Measurements from ENCODE around the gene AURKA. TPM values are rescaled to one million over a fixed set of nuclear protein-coding genes. Genes with fewer than 3 reads are reported as not detected.

AURKA gene
- total RNA-seq, 1 experiment from 2014 or later: 139 TPM

GRCh38 chr20:56353356-56353755 is 38.7 kb downstream of the AURKA start:
- CTCF ChIA-PET: no interaction called here
- TF ChIP-seq EZH2 (IDR thresholded peaks at IDR 0.05; ENCODE audit: low read length, unreplicated experiment): no peak
- no peak for TF ChIP-seq CTCF (conservative IDR thresholded peaks at IDR 0.05; ENCODE audit: low read depth, low read length)
- TF ChIP-seq EZH2phosphoT487 (IDR thresholded peaks at IDR 0.05; ENCODE audit: borderline replicate concordance, low read length): no peak
- intact Hi-C loops (cut with micrococcal nuclease): no loop called here
- Histone ChIP-seq H3F3A (ENCODE audit: low read length, unreplicated experiment) (peaks cover 3% of the 10 kb centered on the region), H3K36me3 (ENCODE audit: low read depth, low read length) (no peaks in the 10 kb centered on the region), H3K79me2 (ENCODE audit: low read length) (no peaks in the 10 kb centered on the region), H3K4me3 (ENCODE audit: low read length) (no peak overlapping the region), H3K9me2 (replicated peaks; ENCODE audit: low read length) (no peaks in the 10 kb centered on the region), H3K4me1 (ENCODE audit: insufficient read depth, low read length) (peaks cover 8% of the 10 kb centered on the region), H3K9ac (ENCODE audit: low read length) (no peak overlapping the region), H3K4me2 (ENCODE audit: low read length) (no peak overlapping the region), H3K27me3 (ENCODE audit: low read length) (no peaks in the 10 kb centered on the region; the same call in 1 of the 2 replicates), H4K20me1 (ENCODE audit: low read length) (no peaks in the 10 kb centered on the region), H3K9me3 (ENCODE audit: low read length) (no peaks in the 10 kb centered on the region), H2AFZ (ENCODE audit: low read length) (no peak overlapping the region), H3K27ac (ENCODE audit: low read length) (no peak overlapping the region)
- POLR2A ChIA-PET (ENCODE audit: unreplicated experiment): no interaction called here
- ATAC-seq (no peak), DNase-seq (no peak)
- BruUV-seq (replicated peaks): no TSS peak

- Histone ChIP-seq H2AFZ (ENCODE audit: low read length) (no peak overlapping the region), H3K79me2 (ENCODE audit: low read length) (no peaks in the 10 kb centered on the region), H3K27ac (ENCODE audit: low read length) (no peak overlapping the region), H3K9ac (ENCODE audit: low read length) (no peak overlapping the region), H3K4me2 (ENCODE audit: low read length) (no peak overlapping the region), H3K4me3 (ENCODE audit: low read length) (no peak overlapping the region), H3K36me3 (ENCODE audit: low read depth, low read length) (no peaks in the 10 kb centered on the region), H3K9me2 (replicated peaks; ENCODE audit: low read length) (no peaks in the 10 kb centered on the region), H3K9me3 (ENCODE audit: low read length) (no peaks in the 10 kb centered on the region), H4K20me1 (ENCODE audit: low read length) (no peaks in the 10 kb centered on the region), H3K4me1 (ENCODE audit: insufficient read depth, low read length) (no peaks in the 10 kb centered on the region), H3F3A (ENCODE audit: low read length, unreplicated experiment) (no peaks in the 10 kb centered on the region), H3K27me3 (ENCODE audit: low read length) (peaks cover 4% of the 10 kb centered on the region; the same call in 1 of the 2 replicates)
- intact Hi-C loops (cut with micrococcal nuclease): no loop called here
- ATAC-seq (no peak), DNase-seq (no peak)
- ChIA-PET POLR2A (ENCODE audit: unreplicated experiment) (no interaction called here), CTCF (no interaction called here)
- BruUV-seq (replicated peaks): no TSS peak
- TF ChIP-seq EZH2 (IDR thresholded peaks at IDR 0.05; ENCODE audit: low read length, unreplicated experiment) (no peak), CTCF (conservative IDR thresholded peaks at IDR 0.05; ENCODE audit: low read depth, low read length) (no peak), EZH2phosphoT487 (IDR thresholded peaks at IDR 0.05; ENCODE audit: borderline replicate concordance, low read length) (no peak)
Observed at GRCh38 chr20:56352345-56353055, 39.5 kb downstream of the AURKA start.

GRCh38 chr20:56350842-56351241 is 41.2 kb downstream of the AURKA start:
- intact Hi-C loops (cut with micrococcal nuclease): no loop called here
- H3K9ac ChIP-seq (ENCODE audit: low read length): no peak overlapping the region
- no peaks in the 10 kb centered on the region for H3F3A ChIP-seq (ENCODE audit: low read length, unreplicated experiment)
- ATAC-seq (no peak), DNase-seq (no peak)
- H3K27ac ChIP-seq (ENCODE audit: low read length): no peak overlapping the region
- no peaks in the 10 kb centered on the region for H3K4me1 ChIP-seq (ENCODE audit: insufficient read depth, low read length)
- no TSS peak for BruUV-seq (replicated peaks)
- H3K36me3 ChIP-seq (ENCODE audit: low read depth, low read length): no peaks in the 10 kb centered on the region
- TF ChIP-seq EZH2 (IDR thresholded peaks at IDR 0.05; ENCODE audit: low read length, unreplicated experiment) (no peak), EZH2phosphoT487 (IDR thresholded peaks at IDR 0.05; ENCODE audit: borderline replicate concordance, low read length) (no peak), CTCF (conservative IDR thresholded peaks at IDR 0.05; ENCODE audit: low read depth, low read length) (no peak)
- ChIA-PET POLR2A (ENCODE audit: unreplicated experiment) (no interaction called here), CTCF (no interaction called here)
- H3K4me3 ChIP-seq (ENCODE audit: low read length): no peak overlapping the region
- H3K4me2 ChIP-seq (ENCODE audit: low read length): no peak overlapping the region
- no peaks in the 10 kb centered on the region for H4K20me1 ChIP-seq (ENCODE audit: low read length)
- peaks cover 4% of the 10 kb centered on the region; the same call in 1 of the 2 replicates for H3K27me3 ChIP-seq (ENCODE audit: low read length)
- no peaks in the 10 kb centered on the region for H3K79me2 ChIP-seq (ENCODE audit: low read length)
- H2AFZ ChIP-seq (ENCODE audit: low read length): no peak overlapping the region
- no peaks in the 10 kb centered on the region for H3K9me3 ChIP-seq (ENCODE audit: low read length)
- H3K9me2 ChIP-seq (replicated peaks; ENCODE audit: low read length): no peaks in the 10 kb centered on the region
